KMS-11 (cell line): ENCODE measurements around the gene NLRP9.

Experiments
- H2AFZ ChIP-seq: fragments of 200-600 bp; sonication (generic); 2 replicates; pipeline ENCODE4 v1.6.1; 2016; ENCODE audit warnings: antibody characterized with exemption, mixed run types, low read depth
- H3K27ac ChIP-seq: fragments of 200-600 bp; sonication (generic); 2 replicates; pipeline ENCODE4 v1.6.1; 2016; ENCODE audit warnings: mild to moderate bottlenecking, mixed run types
- H3K27me3 ChIP-seq: fragments of 200-600 bp; sonication (generic); 2 replicates; pipeline ENCODE4 v1.6.1; 2017; ENCODE audit warnings: mild to moderate bottlenecking, low read depth, mixed run types, moderate library complexity; ENCODE audit not compliant: insufficient read depth
- H3K36me3 ChIP-seq: fragments of 200-600 bp; sonication (generic); 2 replicates; pipeline ENCODE4 v1.6.1; 2017; ENCODE audit warnings: mild to moderate bottlenecking, mixed run types; ENCODE audit not compliant: insufficient read depth
- H3K4me1 ChIP-seq: fragments of 200-600 bp; sonication (generic); 2 replicates; pipeline ENCODE4 v1.6.1; 2016; ENCODE audit warnings: mild to moderate bottlenecking, low read depth, mixed run types; ENCODE audit not compliant: poor library complexity, severe bottlenecking
- H3K4me2 ChIP-seq: fragments of 200-600 bp; sonication (generic); 2 replicates; pipeline ENCODE4 v1.7.0; 2016; ENCODE audit warnings: mild to moderate bottlenecking, mixed run types
- H3K4me3 ChIP-seq: fragments of 200-600 bp; sonication (generic); IDR thresholded peaks from 2 replicates; pipeline ENCODE4 v1.6.1; 2017; ENCODE audit warnings: low read depth, low read length, mixed read lengths; ENCODE audit not compliant: insufficient read depth
- H3K79me2 ChIP-seq: fragments of 200-600 bp; sonication (generic); 2 replicates; pipeline ENCODE4 v1.6.1; 2016; ENCODE audit warnings: low read depth, mixed run types; ENCODE audit not compliant: insufficient read depth
- H3K9ac ChIP-seq: fragments of 200-600 bp; sonication (generic); 2 replicates; pipeline ENCODE4 v1.6.1; 2016; ENCODE audit warnings: mild to moderate bottlenecking, mixed run types
- H4K20me1 ChIP-seq: fragments of 200-600 bp; sonication (generic); 2 replicates; pipeline ENCODE4 v1.6.1; 2016; ENCODE audit warnings: mild to moderate bottlenecking, mixed run types; ENCODE audit not compliant: insufficient read depth
- TF ChIP-seq, protein P1 (sequence below): fragments of 200-600 bp; sonication (generic); conservative IDR thresholded peaks from 2 replicates; pipeline ENCODE4 v1.6.1; 2017; ENCODE audit warnings: low read depth, mild to moderate bottlenecking, antibody characterized with exemption, low read length, moderate library complexity, mixed read lengths

NLRP9 gene

DNA sequence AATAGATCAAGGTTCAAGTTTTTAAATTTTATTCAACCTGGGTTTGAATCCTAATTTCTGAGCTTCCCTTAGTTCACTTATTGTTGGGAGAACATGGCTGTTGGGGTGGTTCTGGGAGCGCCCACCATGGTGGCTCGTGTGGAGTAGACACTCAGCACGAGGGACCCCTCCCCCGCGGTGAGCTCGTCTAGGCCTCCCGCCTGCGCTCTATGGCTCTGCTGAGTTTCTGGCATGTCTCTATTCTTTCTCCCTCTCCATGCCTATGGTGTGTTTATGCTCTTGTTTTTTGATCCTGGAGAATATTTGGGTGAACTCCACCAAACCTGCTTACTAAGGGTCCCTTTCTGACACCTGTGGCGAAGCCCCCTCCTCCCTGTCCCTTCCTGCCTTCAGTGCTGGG is 64.7 kb downstream of the NLRP9 start:
- H2AFZ ChIP-seq: no peak overlapping the region
- H3K4me3 ChIP-seq: no peak overlapping the region
- no peaks in the 10 kb centered on the region for H4K20me1 ChIP-seq
- H3K4me1 ChIP-seq: peaks cover 28% of the 10 kb centered on the region
- H3K36me3 ChIP-seq: no peaks in the 10 kb centered on the region; the same call in 1 of the 2 replicates
- TF ChIP-seq, protein P1, sequence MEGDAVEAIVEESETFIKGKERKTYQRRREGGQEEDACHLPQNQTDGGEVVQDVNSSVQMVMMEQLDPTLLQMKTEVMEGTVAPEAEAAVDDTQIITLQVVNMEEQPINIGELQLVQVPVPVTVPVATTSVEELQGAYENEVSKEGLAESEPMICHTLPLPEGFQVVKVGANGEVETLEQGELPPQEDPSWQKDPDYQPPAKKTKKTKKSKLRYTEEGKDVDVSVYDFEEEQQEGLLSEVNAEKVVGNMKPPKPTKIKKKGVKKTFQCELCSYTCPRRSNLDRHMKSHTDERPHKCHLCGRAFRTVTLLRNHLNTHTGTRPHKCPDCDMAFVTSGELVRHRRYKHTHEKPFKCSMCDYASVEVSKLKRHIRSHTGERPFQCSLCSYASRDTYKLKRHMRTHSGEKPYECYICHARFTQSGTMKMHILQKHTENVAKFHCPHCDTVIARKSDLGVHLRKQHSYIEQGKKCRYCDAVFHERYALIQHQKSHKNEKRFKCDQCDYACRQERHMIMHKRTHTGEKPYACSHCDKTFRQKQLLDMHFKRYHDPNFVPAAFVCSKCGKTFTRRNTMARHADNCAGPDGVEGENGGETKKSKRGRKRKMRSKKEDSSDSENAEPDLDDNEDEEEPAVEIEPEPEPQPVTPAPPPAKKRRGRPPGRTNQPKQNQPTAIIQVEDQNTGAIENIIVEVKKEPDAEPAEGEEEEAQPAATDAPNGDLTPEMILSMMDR: no peak
- H3K4me2 ChIP-seq: no peak overlapping the region
- H3K27me3 ChIP-seq: no peaks in the 10 kb centered on the region
- peaks cover 75% of the 10 kb centered on the region for H3K79me2 ChIP-seq
- H3K27ac ChIP-seq: peak overlapping the region; percentile 12; the same call in 1 of the 2 replicates
- H3K9ac ChIP-seq: no peak overlapping the region

DNA sequence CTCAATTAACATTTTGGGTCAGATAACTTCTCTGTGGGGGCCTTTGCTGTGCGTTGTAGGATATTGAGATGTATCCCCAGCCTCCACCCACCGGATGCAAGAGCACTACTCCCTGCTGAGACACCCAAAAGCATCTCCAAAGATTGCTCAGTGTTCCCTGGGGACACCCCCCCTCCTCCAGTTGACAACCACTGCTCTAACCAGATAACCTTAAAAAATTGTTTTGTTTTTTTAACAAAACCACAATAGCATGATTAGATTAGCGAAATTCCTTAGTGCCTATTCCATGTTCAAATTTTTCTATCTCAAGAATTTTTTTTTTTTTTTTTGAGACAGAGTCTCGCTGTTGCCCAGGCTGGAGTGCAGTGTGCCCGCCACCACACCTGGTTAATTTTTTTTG is 65.8 kb downstream of the NLRP9 start:
- no peak overlapping the region for H3K9ac ChIP-seq
- H3K27ac ChIP-seq: no peak overlapping the region
- H4K20me1 ChIP-seq: no peaks in the 10 kb centered on the region

DNA sequence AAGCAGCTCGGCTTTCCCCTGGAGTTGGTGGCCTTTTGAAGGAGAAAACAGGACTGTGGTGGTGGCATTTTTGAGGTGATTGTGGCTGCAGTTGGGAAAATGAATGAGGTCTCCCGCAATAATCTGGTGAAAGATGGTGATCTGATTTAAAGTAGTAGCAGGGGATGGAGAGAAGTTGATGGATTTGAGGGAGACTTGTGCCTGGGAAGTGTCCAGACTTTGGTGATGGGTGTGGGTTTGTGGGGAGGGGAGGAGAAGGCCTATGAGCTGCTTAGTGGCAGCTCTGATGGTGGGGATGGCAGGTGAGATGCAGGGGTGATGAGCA is 67.2 kb downstream of the NLRP9 start:
- Histone ChIP-seq H3K27me3 (no peaks in the 10 kb centered on the region), H3K27ac (no peak overlapping the region), H3K4me3 (no peak overlapping the region), H3K4me1 (peaks cover 4% of the 10 kb centered on the region), H4K20me1 (no peaks in the 10 kb centered on the region), H3K9ac (no peak overlapping the region), H3K4me2 (no peak overlapping the region), H2AFZ (no peak overlapping the region), H3K79me2 (peaks cover 75% of the 10 kb centered on the region), H3K36me3 (no peaks in the 10 kb centered on the region; the same call in 1 of the 2 replicates)
- TF ChIP-seq, protein P1: no peak

More for the DNA sequence above, 65.8 kb downstream of the NLRP9 start:
- Histone ChIP-seq H3K4me2 (no peak overlapping the region), H3K4me1 (peaks cover 18% of the 10 kb centered on the region), H2AFZ (no peak overlapping the region), H3K79me2 (peaks cover 75% of the 10 kb centered on the region), H3K36me3 (no peaks in the 10 kb centered on the region; the same call in 1 of the 2 replicates), H3K27me3 (no peaks in the 10 kb centered on the region), H3K4me3 (no peak overlapping the region)
- TF ChIP-seq, protein P1: no peak

DNA sequence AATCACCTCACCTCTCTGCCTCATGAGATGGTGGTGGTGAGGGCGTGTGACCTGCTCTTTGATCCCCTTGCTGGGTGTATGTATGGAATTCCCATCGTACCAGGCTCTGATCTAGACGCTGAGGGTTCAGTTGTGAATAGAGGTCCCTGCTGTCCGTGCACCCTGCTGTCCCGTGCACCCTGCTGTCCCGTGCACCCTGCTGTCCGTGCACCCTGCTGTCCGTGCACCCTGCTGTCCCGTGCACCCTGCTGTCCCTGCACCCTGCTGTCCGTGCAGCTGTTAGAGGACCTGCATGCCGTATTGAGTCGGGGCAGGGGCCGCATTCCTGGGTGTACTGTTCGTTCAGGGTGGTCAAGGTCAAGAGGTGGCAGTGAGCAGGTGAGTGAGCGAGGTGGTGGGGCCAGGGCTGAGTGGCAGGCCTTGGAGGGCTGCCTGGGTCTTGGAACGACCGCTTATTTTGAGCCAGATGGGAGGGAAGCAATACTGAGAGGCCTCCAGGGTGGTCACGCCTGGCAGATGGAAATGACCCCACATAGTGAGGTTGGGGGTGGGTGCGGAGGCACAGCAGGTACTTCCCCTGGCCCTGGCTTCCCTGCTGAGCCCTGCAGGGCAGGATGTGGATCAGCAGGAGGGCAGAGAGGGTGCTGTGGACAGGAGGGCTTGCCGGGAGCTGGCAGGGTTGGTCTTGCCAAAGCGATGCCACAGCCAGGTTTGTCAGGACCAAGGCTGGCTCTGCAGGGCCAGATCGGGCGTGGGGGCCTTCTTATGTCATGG is 67.7 kb downstream of the NLRP9 start:
- H3K79me2 ChIP-seq: peaks cover 75% of the 10 kb centered on the region
- H2AFZ ChIP-seq: no peak overlapping the region
- no peak overlapping the region for H3K9ac ChIP-seq
- no peak overlapping the region for H3K4me3 ChIP-seq
- no peaks in the 10 kb centered on the region for H3K27me3 ChIP-seq
- H3K27ac ChIP-seq: no peak overlapping the region
- H4K20me1 ChIP-seq: no peaks in the 10 kb centered on the region
- peaks cover 3% of the 10 kb centered on the region for H3K4me1 ChIP-seq
- H3K4me2 ChIP-seq: no peak overlapping the region
- TF ChIP-seq, protein P1: no peak
- H3K36me3 ChIP-seq: no peaks in the 10 kb centered on the region; the same call in 1 of the 2 replicates
